Measurements from ENCODE around the gene CDC34.
A peak's percentile ranks its signal among the peaks of the same experiment; 100 is the strongest.

The CDC34 gene

DNA sequence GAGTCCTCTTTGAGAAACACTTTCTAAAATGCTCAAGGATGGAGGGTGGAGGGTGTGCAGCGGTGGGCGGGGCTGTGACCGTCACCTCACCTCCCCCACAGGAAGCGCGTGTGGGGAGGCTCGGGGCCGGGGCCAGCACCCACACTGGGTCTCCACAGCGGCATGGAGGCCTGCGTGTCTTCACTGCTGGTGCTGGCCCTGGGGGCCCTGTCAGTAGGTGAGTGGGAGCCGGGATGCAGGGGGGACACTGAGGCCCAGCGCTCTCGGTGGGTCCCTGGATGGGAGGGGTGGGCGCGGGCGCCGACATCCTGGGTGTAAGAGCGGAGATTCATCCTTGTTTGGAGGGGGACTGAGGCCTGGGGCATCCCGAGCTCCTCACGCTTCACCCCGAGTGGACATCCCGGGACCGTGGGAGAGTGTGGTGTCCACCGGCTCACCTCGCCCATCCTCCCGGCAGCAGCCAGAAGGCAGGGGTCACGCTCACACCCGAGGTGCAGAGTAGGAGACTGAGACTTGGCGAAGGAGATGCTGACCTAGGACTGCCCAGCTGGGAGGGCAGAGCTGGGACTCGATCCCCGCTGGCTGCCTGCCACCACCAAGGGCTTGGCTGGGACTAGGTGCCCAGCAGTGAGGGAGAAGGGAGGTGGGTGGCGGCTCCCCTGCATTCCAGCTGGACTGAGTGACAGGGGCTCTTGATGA is 12.5 kb downstream of the CDC34 start, which contains the start of gene GZMM:
GZMM (plus strand) TSS at position 144 of the 699 bp plus-strand sequence; CDS start at position 163, 19 bp downstream.
- no peak for DNase-seq

DNA sequence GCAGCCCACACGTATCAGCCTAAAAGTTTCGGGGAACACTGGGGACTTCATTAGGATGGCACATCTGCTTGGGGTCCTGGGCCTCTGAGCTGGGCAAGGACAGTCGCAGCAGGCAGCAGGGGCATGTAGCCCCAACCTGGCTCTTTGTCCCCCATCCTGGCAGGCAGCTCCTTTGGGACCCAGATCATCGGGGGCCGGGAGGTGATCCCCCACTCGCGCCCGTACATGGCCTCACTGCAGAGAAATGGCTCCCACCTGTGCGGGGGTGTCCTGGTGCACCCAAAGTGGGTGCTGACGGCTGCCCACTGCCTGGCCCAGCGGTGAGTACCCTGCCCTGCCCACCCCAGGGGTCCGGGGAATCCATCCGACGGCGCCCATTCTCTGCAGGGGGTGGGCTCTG is 15.6 kb downstream of the CDC34 start:
- no peak for DNase-seq

DNA sequence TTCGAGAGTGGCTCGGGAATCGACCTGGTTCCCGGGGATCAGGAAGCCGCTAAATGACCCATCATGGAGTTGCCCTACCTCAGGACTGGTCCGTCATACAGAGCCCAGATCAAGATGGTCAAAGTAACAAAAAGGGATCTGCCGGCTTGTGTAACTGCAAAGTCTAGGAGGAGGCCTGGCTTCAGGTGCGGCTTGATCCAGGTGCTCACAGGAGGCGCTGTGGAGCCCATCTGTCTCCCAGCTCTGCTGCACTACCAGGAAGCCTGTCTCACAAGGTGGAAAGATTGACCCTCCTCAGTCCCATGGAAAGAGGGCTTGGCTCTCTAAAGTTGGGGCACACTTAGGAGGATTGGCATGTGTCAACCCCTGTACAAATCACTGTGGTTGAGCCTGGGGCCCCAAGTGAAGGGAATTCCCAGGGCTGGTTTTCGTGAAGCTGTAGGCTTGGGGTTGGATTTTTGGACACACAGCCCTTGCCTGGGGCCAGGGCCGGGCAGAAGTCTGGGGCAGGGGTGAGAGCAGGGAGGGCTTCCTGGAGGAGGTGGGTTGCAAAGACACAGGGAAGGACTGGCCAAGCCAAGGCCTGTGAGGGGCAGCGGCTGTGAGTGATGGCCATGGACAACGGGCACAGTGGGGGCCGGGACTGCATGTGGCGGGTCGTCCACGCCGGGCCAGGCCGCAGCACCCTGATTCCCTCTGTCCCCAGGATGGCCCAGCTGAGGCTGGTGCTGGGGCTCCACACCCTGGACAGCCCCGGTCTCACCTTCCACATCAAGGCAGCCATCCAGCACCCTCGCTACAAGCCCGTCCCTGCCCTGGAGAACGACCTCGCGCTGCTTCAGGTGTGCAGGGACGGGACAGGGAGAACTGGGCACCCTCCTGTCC is 16.5 kb downstream of the CDC34 start:
- peak; percentile 60 for DNase-seq

DNA sequence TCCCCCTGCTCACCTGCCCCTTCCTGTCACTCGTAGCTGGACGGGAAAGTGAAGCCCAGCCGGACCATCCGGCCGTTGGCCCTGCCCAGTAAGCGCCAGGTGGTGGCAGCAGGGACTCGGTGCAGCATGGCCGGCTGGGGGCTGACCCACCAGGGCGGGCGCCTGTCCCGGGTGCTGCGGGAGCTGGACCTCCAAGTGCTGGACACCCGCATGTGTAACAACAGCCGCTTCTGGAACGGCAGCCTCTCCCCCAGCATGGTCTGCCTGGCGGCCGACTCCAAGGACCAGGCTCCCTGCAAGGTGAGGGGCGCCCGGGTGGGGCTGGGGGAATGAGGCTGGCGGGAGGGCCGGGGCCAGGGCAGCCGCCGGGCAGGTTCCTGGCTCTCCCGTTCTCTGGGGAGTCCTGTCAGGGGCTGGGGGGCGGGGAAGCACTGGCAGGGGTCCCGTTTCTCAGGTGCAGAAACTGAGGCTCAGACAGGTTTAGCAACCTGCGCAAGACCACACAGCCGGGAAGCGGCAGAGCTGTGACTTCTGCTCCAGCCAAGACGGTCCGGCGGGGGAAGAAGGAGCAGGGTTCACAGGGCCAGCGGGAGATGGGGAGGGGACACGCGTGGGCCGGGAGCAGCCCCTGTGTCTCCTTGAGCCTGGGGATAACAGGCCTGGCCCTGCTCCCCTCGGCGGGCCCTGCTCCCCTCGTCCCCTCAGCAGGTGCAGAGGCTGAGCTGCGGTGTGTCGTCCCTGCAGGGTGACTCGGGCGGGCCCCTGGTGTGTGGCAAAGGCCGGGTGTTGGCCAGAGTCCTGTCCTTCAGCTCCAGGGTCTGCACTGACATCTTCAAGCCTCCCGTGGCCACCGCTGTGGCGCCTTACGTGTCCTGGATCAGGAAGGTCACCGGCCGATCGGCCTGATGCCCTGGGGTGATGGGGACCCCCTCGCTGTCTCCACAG is 17.6 kb downstream of the CDC34 start:
- no peak for DNase-seq

DNA sequence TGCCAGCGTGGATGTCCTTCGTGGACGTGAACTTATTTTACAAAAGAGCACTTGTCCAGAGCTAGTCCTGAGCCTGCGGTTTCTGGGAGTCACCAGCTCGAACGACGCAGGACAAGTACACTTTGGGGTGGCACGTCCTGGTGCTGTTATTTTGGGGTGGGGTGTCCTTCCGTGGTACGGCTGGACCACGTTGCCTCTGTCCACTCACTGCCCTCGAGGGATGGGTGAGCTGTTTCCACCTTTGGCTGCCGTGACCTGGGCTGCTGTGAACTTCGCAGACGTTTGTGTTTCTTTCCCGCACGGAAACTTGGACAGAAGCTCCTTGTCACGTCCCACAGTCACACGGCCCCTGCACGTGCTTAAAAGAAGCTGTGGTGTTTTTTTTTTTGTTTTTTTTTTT is 23.3 kb downstream of the CDC34 start:
- no peak for DNase-seq

DNA sequence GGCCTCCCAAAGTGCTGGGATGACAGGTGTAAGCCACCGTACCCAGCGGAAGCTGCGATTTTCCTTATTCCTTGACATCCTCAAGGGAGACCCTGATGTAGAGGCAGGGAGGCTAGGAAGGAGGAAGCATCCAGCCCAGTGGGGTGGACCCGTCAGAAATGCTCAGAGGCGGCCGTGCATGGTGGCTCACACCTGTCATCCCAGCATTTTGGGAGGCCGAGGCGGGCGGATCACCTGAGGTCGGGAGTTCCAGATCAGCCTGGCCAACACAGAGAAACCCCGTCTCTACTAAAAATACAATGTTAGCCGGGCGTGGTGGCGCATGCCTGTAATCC is 23.9 kb downstream of the CDC34 start:
- no peak for DNase-seq

DNA sequence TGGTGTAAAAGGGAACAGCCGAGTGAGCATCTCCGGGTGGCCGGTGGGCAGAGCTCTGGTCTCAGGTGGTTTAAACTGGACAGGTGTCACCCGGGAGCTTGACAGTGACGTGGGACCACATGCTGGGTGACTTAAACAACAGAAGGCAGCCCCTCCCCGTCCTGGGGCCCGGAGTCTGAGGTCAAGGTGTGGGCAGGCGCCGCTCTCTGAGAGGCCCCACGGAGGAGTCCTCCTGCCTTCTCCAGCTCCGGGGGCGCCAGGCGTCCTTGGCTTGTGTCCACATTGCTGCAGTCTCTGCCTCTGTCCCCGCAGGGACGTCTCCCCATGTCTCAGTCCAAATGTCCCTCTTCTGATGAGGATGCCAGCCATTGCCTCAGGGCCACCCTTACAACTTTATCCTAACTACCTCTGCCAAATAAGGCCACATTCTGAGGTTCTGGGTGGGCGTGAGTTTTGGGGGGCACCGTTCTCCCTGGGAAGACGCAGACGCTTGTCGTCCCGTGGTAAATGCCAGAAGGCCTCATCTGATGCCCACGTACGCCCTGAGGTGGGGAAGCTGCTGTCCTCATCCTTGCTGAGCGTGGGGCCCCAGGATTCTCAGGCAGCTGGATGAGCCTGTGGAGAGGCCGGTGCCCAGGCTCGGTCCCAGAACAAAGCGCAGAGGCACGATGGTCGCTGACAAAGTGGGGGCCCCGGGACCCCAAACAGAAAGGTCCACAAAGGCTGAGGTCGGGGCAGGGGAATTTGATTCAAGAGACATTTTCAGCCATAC is 25.2 kb downstream of the CDC34 start:
- DNase-seq: peak; percentile 25

DNA sequence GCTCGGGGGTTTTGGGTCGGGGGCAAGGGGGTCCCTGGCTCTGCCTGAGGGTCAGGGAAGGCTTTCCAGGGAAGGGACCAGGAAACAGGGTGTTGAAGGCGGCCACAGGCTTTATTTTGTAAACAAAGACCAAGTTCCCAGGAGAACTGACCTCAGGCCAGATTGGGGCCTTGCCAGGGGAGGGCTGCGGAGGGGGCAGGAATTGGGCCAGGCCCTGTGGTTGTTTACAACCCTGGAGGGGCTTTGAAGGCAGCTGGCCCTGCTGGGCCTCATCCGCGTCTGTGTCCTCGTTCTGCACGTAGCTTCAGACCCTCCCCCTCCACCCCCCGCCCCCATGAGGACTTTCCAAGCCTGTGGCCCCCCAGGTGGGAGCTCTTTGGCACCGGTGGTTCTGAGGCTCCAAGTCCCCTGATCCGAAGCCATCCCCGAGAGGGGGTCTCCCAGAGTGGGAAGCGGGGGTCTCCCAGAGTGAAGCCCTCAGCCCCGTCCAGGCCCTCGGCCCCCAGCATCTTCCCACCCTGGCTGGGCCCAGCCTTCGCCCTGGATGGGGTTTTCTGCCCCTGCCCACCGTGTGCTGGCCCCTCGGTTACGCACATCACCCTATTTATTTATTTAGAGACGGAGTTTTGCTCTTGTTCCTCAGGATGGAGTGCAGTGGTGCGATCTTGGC is 27.3 kb downstream of the CDC34 start:
- DNase-seq: no peak

DNA sequence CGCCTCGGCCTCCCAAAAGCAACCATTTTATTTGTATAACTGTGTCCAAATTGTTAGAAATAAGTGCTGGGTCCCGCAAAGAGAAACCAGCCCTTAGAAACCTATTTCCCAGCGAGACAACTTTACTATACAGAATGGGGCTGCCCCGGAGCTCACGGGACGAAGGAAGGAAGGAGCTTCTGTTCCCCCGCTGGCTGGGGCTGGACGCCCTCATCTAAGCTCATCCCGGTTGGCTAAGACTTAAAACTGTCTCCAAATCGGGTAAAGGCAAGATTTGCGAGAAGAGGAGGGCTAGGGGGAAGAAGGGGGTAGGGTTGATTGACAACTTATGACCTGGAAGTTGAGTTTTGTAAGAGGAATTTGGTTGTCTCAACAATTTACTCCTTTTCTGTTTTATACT is 28.6 kb downstream of the CDC34 start:
- DNase-seq: no peak

DNA sequence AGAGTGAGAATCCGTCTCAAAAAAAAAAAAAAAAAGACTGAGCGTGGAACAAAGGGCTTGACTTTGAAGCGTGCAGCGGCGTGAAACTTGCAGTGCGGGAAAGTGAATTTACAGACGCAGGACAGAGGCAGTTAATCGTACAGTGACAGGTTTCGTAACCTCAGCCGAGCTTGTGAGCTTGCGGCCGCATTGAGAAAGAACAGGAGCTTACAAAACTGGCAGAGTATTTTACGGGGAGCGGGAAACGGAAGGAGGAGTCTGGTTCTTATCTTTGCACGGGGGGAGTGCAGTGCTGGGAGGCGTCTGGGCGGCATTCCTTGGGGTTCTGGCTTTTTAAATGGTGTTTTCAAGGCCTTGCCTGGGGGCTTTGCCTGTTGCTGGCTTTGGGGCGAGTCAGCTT is 34.8 kb downstream of the CDC34 start:
- DNase-seq: no peak

DNA sequence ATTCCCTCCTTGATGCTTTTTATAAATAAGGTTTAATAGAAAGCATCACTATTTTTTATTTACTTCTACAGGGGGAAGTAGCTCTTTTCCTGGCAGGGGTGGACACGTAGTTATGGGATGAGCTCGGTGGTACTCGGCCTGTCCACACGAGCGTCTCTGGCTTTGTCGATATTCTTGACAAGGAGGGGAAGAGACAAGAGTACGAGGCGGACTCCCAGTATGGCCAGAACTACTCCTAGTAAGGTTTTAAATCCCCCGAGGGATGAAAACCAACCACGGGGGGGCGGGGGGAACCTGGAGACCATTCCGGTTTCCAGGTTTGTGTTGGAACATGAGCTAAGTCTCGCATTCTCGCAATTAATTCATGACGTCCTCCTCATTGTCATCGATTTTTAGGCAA is 35.3 kb downstream of the CDC34 start:
- no peak for DNase-seq

DNA sequence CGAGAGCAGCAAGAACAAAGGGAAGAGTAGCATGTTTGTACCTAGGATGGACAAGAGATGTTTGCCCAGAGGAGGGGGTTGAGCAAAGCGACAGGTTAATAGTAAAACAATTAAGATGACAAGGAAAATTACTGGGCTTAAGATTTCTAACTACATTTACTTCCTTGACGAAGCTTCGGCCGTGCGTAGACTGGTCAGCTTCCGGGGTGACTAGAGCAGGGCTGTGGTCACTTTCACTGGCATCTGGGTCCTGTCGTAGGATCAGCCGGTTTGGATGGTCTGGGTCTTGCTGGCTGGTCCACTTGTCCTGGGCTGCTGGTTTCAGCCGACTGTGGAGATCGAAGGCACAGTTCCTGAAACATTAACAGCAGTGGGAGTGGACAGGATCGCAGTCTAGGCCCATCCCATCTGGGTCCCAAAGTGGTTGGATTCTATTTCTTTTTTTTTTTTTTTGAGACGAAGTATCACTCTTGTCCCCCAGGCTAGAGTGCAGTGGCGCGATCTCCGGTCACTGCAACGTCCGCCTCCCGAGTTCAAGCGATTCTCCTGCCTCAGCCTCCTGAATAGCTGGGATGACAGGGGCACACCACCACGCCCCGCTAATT is 35.8 kb downstream of the CDC34 start:
- DNase-seq: no peak

DNA sequence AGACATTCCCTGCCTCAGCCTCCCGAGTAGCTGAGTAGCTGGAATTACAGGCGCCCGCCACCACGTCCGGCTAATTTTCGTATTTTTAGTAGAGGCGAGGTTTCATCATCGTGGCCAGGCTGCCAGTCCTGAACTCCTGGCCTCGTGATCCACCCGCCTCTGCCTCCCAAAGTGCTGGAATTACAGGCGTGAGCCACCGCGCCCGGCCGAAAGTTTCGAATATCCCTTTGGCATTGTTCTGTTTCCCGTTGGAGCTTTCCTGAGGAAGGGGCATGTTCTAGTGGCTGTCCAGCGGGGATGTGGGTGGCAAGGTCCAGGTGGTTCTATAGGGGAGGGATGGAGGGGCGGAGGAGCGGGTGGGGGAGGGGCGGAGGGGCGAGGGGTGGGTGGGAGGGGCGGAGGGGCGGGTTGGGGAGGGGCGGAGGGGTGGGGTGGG is 38.7 kb downstream of the CDC34 start:
- DNase-seq: no peak

DNA sequence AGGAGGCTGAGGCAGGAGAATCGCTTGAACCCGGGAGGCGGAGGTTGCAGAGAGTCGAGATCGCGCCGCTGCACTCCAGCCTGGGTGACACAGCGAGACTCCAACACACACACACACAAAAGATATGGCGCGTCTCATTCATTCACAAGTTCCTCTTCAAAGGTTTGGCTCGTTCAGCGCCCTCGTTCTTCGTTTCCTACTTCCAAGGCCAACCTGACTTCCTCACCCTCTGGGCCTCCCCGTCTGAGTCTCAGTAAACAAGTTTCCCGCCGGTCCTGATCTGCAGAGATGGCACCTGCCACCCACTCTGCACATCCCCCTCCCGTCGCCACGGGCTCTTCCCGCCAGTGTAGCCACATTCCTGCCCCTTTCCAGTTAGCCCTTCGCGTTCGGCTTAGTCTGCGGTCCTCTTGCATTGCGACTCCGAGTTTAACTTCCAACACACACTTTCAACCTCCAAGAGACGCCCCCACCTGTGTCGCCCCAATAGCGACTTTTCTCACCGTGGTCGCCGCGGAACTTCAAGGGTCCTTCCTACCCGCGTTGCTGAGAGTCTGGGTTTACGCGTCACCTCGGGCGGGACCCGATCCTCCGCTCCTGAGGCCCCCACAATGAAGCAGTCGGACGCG is 39.5 kb downstream of the CDC34 start:
- peak; percentile 77 for DNase-seq

DNA sequence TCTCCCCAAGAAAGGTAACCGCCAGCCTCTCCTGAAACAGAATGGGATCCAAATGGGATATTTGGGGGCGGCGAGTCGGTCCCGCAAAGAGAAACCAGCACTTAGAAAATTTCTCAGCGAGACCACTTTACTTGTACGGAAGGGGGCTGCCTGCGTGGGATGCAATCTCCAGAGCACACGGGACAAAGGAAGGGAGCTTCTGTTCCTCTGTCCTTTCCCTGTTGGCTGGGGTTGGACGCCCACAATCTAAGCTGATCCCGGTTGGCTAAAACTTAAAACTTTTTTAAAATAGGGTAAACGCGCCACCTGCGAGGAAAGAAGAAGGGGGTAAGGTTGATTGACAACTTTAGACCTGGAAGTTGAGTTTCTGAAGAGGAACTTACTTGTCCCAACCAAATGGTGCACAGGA is 40.0 kb downstream of the CDC34 start:
- DNase-seq: peak; percentile 57

DNA sequence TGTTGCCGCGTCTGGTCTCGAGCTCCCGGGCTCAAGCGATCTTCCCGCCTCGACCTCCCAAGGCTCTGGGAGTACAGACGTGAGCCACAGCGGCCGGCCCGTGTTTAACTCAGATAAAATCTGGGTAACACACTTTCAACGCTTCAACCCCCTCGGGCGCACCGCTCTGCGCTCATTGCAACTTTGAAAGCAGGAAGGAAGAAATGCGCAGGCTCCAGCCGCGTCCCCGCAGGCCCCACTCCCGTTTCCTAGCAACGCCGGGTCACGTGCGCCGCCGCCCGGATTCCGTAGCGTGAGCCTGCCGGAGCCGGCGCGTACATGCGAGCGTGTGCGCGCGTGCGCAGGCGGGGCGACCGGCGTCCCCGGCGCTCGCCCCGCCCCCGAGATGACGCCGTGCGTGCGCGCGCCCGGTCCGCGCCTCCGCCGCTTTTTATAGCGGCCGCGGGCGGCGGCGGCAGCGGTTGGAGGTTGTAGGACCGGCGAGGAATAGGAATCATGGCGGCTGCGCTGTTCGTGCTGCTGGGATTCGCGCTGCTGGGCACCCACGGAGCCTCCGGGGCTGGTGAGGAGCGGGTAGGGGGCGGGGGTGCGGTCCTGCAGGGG is 40.7 kb downstream of the CDC34 start, which contains the start of gene BSG:
BSG (plus strand) TSS at position 457 of the 603 bp plus-strand sequence; CDS start at position 496, 39 bp downstream.
- peak; percentile 99 for DNase-seq

DNA sequence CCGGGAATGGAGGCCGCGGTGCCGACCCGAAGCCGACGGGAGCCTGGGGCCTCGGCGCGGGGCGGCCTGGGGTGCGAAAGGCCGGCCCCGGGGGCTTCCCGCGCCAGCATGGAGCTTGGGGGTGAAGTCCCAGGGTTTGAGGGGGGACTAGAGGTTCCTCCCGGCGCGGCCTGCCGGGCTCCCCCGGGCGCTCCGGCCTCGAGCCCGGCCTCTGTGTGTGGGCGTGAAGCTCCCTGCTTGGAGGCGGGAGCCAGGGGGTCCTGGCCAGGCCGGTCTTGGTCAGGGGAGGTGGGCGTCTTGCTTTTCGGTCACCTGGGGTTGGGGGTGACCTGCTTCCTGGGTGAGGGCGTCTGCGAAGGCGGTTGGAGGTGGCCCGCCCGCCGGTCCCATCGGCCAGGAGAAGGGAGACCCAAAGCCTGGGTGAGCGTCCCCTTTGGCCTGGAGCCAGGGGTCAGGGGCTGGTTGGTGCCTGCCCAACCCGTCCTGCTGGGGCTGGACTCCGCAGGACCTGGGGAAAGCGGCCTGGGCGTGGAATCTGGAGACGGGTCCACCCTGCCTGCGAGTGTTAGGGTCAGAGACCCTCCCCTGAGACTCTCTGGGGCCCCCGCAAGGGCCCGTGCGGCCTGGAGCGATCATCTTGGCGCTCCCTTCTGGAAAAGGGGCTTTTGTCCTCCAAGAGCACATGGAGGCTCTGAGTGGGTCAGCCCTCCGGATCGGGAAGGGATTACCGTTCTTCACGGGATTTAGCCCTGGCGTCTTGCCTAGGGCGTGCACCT is 41.4 kb downstream of the CDC34 start:
- DNase-seq: peak; percentile 49

DNA sequence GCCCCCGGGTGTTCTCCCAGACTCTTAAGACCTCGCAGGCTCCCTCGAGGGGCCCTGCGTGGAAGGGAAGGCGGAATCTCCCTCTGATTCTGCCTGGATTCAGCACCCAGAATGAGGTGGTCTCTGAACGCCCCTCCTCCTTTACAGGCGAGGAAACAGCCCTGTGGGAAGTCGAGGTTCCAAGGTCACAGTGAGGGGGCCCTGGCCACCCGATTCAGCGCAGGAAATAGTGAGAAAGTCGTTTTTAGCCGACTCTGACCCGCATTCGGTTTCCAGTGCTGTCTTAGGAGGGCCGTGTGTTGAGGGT is 41.9 kb downstream of the CDC34 start:
- DNase-seq: no peak

Data from RPMI8226 (cell line).